Limb (tissue), 2 donors: Measurements from ENCODE around the gene OR8H1.

Source experiments
- DNase-seq, 2 donors: peaks; one replicate each; pipeline ENCODE4 v3.0.0-alpha.2; 2016; ENCODE audit errors: extremely low spot score in 2 of 2

Gene OR8H1, protein sequence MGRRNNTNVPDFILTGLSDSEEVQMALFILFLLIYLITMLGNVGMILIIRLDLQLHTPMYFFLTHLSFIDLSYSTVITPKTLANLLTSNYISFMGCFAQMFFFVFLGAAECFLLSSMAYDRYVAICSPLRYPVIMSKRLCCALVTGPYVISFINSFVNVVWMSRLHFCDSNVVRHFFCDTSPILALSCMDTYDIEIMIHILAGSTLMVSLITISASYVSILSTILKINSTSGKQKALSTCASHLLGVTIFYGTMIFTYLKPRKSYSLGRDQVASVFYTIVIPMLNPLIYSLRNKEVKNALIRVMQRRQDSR

DNA sequence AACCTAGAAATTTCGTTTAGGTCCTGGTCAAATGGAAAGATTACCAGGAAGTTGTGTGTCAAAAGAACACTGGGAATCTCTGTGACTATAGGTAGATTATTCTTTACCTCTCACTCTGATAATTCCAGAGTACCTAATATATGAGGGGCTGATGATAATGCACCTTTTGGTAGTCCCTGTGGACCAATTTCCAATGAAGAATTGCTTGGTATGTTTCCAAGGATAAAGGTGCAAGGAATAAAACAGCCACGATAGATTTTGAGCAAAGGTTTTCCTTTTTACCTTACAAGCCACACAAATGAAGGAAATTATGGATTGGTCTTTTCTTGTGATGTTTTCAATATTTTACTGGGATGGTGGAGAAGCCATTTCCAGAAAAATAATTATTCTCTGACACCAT lies at the start of gene OR8H1:
Gene OR8H1 (minus strand): TSS at position 101 of the 400 bp plus-strand sequence. CDS start 1,192 bp downstream, outside the sequence.
- DNase-seq, result no peak

GRCh38 chr11:56340289-56340688 lies 48.2 kb upstream of the OR8H1 start:
- DNase-seq, result no peak

GRCh38 chr11:56333156-56333555 lies 41.1 kb upstream of the OR8H1 start:
- DNase-seq, result no peak

DNA sequence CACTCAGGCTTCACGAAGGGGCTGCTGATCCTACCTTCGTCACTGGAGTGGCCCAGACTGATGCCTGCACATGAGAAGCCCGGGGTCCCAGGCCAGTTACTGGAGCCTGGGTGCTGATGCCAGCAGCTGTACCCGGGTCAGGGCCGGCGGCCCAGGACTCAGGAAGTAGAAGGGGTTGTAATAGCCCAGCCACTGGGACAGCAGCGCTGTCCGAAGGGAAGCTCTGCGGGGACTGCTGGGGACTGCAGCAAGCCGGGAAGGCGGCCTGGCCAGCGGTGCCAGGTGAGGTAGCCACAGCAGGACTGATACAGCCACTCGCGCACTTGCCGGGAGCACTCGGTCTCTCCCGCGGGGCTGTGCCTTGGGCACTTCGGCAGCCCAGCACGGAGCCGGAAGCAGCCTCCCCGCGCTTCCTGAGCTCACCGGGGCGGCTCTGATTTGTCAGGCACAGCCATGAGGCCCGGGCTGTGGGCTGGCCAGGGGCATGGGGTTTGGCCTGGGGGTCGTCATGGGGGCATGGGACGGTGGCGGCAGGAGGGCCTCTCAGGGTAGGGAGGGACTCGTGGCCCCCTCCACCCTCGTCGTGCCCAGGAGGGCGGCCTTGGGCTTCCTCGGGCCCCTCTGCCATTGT lies 39.9 kb upstream of the OR8H1 start:
- DNase-seq, result no peak

DNA sequence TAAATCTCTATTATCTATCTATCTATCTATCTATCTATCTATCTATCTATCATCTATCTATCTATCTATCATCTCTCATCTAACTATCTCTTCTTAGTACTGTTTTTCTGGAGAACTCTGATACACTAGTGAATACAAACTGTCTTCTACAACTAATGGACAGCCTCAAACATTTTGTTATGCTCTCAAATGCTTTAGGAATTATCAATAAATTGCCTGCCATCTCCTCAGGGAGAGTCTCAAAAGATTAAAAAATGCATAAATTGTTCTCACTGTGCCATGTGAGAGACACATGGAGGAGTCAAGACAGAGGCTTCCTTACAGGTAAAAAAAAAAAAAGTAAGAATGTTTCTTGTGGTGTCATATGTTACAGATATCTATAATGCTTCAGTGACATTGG lies 22.8 kb upstream of the OR8H1 start, which contains the start of gene OR8K3:
Gene OR8K3 (plus strand): TSS at position 301 of the 400 bp plus-strand sequence. CDS start 3,163 bp downstream, outside the sequence.
- DNase-seq, result no peak

DNA sequence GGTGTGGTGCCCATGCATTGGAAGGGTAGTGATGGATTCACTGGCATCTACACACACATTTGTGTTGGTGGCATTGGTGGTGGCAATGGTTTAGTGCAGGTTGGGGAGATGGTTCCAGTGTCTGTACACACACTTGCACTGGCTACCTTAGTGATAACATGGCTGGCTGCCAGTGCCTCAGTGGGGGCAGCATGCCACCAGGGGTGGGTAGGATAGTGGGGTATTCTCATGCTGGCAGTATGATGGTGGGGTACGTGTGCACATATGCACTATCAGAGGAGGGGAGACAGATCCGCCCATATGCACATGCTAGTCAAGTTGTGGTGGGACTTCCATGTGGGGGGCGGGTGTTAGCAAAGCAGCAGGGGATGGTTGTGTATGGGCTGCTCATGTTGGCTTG lies 15.8 kb upstream of the OR8H1 start:
- no peak for DNase-seq

DNA sequence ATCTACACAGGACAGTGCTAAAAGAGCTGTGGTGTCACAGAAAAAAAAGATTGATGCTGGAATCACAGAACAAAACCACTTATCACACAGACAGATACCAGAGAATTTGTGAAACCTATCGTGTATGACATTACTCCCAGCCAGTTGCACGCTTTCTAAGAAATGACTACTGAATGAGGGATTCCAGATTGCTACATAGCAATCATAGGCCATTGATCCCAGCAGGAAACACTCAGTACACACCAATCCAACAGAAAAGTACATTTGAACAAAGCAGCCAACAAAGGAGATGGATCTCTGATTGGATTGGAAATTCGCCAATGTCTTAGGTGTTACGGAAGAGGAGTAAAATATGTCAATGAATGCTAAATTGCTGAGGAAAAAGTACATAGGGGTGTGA lies 4.8 kb upstream of the OR8H1 start:
- DNase-seq, result no peak

GRCh38 chr11:56273854-56274253 lies 18.2 kb downstream of the OR8H1 start, which contains the start of gene OR5T1:
TSS of gene OR5T1 (plus strand) at chr11:56274154. CDS start at chr11:56275639, 1,485 bp downstream.
- DNase-seq, result no peak

DNA sequence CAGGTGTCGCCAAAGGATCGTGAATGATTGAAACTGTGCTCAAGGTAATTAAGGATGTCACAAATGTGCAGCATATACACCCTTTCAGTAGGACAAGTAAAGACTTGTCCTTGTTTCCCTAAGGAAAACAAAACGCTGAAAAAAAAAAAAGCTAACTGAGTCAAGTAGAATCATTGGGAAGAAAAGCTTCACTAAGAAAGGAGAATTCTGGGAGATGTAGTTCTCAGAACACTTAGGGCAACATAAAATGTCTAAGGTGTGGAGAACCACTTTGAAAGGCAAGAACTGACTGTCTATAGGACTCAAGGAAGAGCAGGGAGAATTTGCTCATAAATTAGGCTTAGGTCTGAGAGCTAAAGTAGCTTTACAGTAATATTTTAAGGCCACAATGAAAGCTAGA lies 21.0 kb downstream of the OR8H1 start:
- no peak for DNase-seq

DNA sequence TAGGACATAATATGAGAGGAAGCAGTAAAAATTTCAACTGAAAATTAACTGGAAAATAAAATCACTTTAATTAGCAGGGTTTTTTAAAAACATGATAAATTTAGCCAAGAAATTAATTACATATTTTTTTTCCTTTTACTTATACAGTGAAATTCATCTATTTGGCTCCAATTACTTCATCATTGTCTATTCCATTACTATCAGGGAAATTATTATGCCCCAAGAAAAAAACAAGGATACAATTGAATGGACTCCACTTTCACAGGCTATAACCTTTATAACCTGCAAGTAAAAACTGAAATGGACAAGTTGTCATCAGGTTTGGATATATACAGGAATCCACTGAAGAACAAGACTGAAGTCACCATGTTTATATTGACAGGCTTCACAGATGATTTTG lies 40.1 kb downstream of the OR8H1 start, which contains the start of gene OR5T3:
Gene OR5T3 (plus strand): TSS at position 301 of the 400 bp plus-strand sequence. CDS start 0 bp downstream, at position 301.
- DNase-seq, result no peak
